HG03064 (cell line): ENCODE results near the gene NOS1AP.
"Not testable (repeated sequence)": the region's sequence is repeated elsewhere in the genome, so short reads cannot be mapped to it uniquely, and the experiment has no call there.

ENCODE experiments used
- ATAC-seq: cut with Tn5 transposase; IDR thresholded peaks from one replicate; pipeline ENCODE4 v1.9.1; 2021; ENCODE audit warnings: low read depth; ENCODE audit not compliant: unreplicated experiment

NOS1AP gene

DNA sequence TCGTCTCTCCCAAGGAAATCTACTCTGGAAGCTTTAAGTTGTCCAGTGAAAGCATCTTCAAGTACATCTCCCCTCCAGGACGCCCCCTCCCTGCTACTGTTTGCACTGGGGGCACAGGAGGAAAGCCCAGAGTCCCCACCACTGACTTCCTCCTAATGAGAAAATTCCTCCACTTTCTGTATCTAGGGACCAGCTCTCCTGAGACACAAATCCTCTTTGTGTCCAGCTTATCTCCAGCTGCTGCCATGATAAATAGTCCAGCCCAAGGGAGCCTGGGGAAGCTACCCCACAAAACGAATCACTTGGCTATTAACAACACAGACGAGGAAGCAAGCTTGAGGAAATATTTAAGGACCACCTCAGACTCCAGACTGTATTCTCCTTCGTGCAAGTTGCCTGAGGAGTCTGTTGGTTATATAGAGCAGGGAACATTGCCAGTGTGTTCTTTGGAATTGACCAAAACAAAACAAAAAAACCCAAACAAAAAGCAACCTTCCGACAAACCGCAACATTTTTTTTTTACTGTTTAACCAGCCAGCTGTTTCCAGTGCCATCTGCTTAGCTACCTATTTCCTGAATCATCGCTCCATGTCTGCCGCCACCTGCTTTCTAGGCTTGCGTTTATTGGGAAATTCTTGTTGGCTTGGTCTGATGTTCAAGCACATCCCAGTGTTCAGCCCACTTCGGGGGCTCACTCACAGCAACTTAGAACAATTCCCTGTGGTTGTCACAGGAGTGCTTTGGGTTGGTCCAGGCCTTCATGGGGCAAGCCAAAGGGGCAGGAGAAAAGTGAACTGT, 319.7 kb downstream of the NOS1AP start:
- no peak for ATAC-seq

DNA sequence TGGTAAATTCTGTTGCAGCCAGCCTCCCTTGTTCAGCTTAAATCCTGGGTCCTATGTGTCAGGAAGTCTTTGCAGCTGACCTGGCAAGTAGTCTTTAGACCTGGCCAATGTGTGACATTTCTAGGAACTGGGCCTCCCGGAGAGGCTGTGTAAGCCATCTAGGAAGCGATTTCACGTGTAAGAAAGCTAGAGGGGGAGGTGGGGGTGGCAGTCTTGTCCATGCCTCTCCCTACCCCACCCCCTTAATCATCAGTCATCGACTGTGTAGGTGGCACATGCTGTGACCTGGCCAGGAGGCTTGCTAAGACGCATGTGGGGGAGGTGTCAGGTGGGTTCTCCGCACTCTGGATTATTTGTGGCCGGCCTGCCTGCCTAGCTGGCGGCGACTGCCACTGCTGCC, 320.5 kb downstream of the NOS1AP start:
- ATAC-seq: no peak

DNA sequence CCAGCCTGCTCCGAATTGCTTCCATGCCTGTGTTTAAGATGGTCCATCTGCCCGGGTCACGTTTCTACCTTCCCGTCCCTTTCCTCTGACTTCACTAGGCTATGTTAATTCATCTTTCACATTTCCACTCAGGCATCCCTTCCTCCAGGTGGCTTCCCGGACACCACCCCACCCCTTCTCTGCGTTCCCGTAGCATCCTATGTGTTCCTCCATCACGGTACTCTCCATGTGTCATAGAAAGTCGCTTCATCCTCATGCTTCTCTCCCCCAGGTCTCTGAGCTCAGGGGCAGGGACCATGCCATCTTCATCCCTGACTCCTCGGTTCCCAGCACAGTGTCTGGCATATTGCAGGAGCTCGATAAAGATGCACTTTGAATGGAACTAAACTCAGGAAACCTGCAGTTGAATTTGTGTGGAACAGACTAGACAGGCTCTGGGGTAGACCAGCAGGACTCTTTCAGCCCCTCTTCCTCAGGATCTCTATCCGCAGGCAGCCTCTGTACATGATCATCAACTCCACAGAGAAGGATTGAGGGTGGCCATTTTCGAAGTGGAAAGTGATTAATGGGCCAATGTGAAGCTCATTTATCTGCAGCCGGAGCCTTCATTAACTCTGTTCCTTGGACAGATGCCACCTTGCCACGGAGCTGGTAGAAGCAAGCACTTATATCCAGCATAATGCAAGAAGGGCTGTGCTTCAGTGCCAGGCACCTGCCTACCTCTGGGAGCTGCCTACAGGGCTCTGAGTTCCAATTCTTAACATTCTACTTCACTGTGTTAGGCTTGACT, 321.1 kb downstream of the NOS1AP start:
- ATAC-seq: no peak

DNA sequence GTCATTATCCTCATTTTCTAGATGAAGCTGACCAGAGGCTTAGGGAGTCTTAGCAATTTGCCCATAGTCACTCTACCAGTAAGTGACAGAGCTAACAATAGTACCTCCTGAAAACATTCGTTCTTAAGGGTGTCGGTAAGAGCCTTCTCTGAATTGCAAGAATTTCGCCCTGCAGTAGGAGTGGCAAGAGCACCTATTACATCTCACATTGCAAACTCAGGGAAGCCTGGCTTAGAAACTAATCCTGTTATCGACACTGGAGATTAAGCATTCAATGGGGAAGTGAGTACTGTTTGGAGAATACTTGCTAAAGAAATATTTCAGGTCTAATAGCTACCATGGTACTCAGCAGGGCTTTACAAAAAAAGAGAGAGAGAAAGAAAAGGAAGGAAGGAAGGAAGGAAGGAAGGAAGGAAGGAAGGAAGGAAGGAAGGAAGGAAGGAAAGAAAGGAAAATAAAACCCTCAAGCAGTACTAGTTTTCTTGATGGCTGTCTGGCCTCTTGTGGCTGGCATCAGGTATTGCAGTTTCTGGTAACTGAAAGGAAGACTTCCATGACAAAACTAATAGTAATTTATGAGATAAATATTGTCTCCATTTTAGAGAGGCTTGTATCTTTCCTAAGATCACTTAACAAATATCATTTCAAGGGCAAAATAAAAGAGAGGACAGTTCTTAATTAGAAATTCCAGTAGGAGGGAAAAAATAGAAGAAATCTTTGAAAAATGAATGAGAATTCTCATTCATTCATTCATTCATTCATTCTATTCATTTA, 322.5 kb downstream of the NOS1AP start:
- ATAC-seq: no peak

DNA sequence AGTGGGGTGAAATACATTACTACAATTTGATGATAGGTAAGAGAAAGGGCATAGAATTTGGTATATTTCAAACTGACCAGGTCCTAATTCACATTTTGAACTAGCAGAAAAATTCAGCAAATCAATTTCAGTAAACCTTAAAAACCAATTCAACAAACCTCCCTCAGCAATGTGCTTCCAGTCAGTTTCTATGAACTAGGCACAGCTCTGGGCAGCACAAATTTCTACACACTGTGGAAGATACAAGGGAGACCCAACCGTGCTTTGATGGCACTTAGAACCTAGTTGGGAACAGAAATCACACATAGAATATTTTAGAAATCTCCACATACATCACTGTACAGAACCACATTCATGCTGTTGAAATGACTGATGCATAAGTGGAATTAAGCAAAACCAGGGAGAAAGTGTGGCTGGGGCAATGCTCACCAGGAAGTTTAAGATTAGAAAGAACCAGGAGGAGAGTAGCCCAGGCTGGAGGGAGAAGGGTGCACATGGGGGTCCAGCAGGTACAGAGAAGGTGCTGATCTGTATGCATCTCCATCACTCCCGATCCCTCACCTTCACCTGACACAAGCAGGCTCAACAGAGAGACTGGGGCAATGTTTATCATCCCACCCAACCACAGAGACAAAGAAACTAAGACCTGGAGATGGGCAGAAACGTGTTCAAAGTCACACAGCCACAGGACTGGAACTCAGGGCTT, 326.9 kb downstream of the NOS1AP start:
- ATAC-seq: no peak

DNA sequence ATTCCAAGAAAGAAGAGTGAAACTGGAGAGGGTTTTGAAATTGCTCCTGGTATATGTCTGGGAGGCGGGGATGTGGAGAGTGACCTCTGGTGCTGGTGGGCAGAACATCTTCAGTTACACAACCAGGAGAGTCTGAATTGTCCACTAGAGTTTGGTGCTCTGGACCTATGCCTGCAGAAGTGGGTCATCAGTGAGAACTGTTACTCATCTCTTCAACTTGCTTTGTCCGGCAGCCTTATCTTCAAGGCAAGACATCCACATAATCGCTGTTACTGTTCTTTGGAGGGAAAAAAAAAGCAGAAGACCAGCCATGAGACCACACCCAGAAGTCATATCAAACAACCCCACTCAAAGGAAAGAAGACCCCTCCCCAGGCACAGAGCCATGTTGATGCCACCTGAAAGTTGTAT, 327.6 kb downstream of the NOS1AP start:
- no peak for ATAC-seq

DNA sequence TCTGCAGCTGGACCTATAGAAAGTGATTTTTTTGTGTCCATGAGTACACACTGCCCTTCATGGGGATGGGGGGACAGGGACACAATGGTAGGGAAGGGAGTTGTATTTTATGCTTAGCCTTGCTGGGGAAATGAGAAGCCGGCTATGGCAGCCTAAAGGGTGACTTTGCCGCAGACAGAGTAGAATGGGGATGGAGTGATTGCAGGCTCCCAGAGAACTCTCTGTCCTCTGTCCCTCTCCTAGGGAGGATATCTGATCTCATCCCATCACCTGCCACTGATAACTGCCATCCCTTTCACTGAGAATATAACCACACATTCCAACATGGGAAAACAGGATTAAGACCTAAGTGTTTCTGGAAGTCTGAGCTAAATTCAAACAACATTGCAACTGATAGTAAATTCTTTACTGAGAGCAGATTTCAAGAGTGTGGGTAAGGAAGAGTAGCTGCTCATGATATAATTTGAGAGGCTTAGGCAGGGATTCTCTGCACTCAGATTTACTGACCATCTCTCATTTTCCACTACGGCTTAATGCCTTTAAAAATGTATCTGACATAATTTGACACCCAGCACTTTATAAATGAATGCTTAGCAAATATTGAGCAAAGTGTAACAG, 328.6 kb downstream of the NOS1AP start:
- ATAC-seq: no peak

DNA sequence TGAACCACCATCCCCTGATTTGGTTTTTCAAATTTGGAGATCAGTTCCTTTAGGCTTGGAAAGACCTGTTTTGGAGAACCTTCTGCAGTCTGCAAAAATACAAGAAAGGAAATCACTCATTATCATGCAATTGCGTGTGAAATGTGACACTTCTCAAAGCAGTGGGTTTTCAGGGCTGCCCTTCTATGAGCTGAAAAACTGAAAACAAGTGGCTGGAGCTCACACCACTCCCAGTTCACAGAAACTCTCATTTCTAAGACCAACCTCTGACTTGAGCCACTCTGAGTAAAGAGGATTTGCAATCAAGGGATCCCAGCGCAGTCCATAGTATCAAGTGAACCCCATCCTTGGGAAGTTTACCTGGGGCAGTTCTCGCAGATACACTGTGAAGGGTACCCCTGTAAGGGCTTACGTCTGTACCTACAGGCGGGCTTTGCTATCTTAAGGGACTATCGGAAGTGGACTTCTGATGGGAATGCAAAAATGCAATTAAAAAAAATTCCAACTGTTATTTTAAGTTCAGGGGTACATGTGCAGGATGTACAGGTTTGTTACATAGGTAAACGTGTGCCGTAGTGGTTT, 329.6 kb downstream of the NOS1AP start:
- no peak for ATAC-seq

DNA sequence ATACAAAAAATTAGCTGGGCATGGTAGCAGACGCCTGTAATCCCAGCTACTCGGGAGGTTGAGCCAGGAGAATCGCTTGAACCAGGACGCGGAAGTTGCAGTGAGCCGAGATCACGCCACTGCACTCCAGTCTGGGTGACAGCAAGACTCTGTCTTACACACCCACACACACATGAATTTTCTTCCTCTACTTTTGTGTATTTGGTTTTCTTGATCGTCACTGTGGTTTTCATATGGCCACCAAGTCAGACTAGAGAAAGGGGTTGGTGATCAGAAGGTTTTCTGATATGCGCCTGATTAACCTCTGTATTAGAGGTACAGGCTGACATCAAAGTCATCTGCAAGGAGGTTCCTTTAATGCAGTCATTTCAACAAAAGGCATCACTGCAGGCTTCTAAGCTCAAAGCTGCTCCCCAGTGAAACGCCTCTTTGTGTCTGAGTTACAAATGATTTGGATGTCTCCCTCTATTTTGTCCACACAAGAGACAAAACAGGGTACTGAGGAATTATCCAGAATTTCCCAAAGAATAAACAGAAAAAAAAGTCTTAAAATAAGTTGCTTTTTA, 331.4 kb downstream of the NOS1AP start:
- ATAC-seq: no peak

DNA sequence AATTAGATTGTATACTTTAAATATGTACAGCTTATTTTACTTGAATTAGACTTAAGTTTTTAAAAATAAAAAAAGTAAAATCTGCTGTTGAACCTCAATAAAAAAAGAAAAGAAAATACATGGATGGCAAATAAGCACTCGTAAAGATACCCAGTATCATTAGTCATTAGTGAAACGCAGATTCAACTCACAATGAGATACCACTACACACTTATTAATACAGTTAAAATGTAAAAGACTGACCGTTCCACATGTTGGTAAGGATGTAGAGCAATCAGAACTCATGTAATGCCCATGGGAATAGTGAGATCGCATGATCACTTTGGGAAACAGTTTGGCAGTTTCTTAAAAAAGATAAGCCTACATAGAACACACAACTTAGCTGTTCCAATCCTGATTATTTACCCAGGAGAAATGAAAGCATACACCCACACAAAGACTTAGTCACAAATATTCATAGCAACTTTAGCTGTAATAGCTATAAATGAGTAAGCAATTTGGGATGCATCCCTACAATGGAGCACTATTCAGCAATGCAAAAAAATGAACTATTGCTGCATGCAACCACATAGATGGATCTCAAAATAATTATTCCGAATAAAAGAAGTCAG, 335.2 kb downstream of the NOS1AP start:
- ATAC-seq: no peak

DNA sequence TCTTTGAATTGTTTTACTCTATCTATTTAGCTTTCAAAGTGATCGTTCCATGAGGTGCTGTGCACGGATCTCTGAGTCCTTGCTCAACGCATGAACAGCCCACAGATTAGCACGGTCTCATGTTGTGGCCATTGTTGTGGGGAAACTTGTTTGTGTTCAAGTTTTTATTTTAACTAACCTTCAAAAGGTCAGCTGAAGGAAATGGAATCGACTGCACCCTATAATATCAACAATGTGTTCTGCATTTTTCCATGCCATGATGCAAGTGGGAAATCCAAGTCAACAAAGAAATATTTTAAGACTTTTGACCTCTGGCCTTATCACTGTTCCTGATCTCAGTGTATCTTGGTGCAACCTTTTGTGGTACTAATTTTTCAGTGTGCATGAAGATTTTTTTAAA, 336.3 kb downstream of the NOS1AP start:
- ATAC-seq: no peak

DNA sequence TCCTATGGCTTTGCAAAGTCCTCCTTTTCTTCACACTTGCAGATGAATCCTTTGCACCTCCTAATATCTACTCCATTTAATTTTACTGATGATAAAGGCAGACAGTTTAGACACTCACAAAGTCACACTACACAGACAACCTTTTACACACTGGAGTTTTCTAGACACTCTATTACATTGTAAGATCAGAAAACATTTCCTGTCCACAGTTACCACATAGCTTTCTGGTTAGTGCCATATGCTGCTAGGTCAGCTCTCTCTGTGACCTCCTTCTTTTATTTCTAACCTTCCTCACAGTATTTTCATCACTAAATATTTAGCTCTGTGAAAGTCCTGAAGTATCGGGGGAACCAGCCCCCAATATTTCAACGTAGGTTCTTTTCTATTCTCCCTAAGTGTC, 337.3 kb downstream of the NOS1AP start:
- ATAC-seq: no peak

DNA sequence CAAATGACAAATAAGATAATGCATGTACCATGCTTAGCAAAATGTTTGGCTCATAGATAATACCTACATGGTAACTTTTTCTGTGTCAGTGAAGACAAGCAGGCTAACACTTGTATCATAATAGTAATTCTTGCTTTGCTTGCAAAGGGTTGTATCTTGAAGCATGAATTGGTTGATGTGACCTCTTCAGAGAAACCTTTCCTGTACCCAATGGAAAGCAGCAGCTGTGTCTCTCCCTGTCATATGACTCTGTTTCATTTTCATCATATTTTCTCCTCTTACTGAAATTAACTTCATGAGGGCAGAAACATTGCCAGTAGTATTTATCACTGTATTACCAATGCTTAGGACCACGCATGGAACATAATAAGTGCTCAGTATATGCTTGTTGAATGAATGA, 338.0 kb downstream of the NOS1AP start:
- ATAC-seq: no peak

DNA sequence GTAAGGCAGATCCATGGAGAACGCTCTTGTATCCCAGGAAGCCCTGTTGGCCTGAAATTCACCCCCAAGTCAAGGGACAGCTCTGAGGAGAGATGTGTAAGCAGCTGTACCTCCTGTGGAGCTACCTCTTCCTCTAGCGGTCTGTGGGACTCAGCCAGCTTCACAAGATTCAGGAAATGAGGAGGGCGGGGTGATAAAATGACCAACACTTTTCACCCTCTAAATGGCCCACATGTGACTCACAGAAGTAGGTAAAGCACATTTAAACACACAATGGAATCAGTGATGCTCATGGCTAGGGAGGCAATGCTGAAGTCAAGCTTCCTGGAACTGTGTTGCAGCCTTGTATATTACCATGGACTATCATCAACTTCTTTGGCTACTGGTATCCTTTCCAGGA, 342.5 kb downstream of the NOS1AP start, which contains the start of gene SH2D1B:
Gene SH2D1B, minus strand, starts transcription at position 135 of the 400 bp plus-strand sequence. Its CDS starts 120 bp downstream, at position 15.
- no peak for ATAC-seq

DNA sequence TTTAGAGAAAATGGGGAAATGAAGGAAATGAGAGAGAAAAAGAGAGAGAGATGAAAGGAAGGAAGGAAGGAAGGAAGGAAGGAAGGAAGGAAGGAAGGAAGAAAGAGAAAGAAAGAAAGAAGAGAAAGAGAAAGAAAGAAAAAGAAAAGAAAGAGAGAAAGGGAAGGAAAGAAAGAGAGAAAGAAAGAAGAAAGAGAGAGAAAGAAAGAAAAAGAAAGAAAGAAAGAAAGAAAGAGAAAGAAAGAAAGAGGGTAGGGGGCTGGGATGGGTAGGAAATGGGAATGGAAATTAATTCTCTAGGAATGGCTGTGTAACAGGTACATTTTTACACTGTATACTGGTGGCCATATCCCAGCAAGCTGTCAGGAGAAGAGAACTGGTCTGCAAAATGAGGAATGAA, 346.7 kb downstream of the NOS1AP start:
- ATAC-seq: no peak

DNA sequence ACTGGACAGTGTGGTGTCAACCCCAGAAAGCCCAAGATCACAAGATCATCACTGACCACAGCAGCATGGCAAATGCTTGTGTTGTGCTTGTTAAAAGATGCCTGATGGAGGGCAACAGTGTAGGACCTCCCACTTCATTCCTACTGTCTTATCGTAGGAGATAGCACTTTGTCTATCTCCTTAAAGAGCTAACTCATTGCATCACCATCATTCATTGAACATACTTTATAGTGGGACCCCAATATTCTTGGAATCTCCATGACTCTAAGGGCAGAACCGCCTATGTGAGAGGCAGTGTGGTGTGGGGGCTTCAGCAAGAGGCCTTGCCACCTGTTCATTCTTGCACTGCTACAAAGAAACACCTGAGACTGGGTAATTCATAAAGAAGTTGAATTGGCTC, 347.4 kb downstream of the NOS1AP start:
- no peak for ATAC-seq

DNA sequence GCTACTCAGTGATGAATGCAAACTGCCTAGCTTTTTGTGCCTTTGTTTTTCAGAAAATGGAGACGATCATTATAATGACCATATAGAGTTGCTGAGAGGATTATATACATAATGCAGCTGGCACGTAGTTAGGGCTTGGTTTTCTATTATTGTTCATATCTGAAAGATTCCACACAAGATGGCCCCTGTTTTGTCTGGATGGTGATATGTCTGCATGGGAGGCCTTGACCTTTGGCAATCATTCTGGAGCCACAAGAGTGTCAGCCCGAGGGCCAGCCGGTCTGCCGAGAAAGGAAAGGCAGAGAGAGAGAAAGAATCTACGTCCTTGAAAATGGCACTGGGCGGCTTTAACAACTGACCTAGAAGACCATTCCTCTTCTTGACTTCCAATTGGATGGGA, 348.2 kb downstream of the NOS1AP start:
- no peak for ATAC-seq

DNA sequence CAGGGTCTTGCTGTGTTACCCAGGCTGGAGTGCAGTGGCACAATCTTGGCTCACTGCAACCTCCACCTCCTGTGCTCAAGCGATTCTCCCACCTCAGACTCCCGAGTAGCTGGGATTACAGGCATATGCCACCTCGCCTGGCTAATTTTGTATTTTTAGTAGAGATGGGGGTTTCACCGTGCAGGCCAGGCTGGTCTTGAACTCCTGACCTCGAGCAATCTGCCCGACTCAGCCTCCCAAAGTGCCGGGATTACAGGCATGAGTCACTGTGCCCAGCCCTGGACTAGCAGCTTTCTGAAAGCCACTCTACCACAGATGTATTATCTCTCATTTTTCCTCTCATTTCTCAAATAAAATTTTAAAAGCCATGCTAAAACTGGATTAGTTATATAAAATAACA, 349.1 kb downstream of the NOS1AP start:
- ATAC-seq: not testable (repeated sequence)

DNA sequence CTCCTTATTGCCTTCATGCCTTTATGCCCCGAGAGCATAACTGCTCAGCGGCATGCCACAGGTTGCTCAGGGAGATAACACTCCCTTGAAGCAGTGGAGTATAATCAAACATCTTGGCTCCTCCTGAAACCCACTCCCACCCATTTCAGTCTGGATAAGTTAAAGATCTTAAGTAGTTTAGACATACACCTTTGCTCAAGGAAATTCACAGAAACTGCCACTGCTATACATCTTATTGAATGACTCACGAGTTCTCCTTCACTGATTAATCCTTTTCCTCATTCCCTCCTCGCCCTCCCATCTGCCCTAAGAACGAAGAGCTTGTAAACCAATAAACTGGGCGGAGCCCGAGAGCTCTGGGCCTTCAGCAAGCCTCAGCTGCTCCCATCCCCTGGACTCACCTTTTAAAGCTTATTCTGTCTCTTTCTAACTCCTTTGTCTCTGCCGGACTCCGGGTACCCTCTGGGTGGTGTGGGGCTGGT, 350.0 kb downstream of the NOS1AP start:
- not testable (repeated sequence) for ATAC-seq
